ENCODE results near the gene TIA1.
"Not testable (repeated sequence)": the region's sequence is repeated elsewhere in the genome, so short reads cannot be mapped to it uniquely, and the experiment has no call there.

TIA1 gene

GRCh38 chr2:70248181-70248847 is at the start of gene TIA1:
TIA1 (minus strand) TSS chr2:70248628; CDS start chr2:70248430, 198 bp downstream.
- peak; percentile 98 for DNase-seq

DNA sequence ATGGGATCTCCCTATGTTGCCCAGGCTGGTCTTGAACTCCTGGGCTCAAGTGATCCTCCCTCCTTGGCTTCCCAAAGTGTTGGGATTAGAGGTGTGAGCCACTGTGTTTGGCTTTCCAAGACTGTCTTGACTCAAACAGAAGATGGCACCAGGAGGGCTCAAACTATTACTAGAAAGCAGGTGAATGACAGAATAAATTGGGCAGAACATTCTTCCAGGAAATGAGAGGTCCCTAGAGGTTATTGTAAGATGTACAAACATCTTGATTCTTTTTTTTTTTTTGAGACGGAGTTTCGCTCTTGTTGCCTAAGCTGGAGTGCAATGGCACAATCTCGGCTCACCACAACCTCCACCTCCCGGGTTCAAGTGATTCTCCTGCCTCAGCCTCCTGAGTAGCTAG is 49.4 kb upstream of the TIA1 start:
- DNase-seq, result not testable (repeated sequence)

DNA sequence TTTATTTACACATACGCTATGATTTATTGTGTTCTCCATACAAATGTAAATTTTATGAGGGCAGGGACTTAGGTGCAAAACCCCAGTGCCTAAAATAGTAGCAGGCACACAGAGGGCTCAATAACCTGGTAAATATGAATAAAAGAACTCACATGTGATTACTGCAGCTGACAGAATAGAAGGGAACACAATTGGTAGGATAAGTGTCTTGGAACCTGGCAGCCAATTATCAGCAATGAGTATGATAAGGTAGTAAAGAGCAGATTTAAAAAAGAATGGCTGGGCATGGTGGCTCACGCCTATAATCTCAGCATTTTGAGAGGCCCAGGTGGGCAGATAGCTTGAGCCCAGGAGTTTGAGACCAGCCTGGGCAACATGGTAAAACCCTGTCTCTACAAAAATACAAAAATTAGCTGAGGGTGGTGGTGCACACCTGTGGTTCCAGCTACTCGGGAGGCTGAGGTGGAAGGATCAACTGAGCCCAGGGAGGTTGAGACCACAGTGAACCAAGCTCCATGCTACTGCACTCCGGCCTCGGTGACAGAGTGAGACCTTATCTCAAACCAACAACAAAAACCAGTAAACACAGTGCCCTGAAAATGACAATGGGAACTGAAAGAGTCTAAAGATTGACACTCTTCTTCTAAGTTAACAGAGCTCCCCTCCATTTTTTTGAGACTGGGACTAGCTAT is 35.2 kb upstream of the TIA1 start:
- DNase-seq, result no peak

GRCh38 chr2:70282439-70282838 is 34.0 kb upstream of the TIA1 start:
- no peak for DNase-seq

- DNase-seq, result no peak
These were observed 31.9 kb upstream of the TIA1 start for GRCh38 chr2:70280242-70280798.

DNA sequence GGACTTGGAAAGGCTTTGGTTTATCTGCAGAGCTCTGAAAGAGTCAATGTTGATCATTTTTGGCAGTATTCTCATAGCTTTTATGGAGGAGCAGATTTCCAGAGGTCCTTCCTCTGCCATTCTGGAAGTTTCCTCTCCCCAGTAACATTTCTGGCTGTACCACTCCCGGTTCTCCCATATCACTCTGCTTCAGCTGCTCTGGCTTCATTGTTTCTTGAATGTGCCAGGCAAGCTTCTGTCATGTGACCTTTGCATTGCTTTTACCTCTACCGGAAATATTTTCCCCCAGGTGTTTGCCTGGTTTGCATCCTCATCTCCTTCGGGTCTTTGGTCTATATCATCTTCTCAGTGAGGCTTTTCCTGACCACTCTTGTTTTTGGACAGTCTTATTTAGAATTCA is 21.9 kb upstream of the TIA1 start:
- no peak for DNase-seq

DNA sequence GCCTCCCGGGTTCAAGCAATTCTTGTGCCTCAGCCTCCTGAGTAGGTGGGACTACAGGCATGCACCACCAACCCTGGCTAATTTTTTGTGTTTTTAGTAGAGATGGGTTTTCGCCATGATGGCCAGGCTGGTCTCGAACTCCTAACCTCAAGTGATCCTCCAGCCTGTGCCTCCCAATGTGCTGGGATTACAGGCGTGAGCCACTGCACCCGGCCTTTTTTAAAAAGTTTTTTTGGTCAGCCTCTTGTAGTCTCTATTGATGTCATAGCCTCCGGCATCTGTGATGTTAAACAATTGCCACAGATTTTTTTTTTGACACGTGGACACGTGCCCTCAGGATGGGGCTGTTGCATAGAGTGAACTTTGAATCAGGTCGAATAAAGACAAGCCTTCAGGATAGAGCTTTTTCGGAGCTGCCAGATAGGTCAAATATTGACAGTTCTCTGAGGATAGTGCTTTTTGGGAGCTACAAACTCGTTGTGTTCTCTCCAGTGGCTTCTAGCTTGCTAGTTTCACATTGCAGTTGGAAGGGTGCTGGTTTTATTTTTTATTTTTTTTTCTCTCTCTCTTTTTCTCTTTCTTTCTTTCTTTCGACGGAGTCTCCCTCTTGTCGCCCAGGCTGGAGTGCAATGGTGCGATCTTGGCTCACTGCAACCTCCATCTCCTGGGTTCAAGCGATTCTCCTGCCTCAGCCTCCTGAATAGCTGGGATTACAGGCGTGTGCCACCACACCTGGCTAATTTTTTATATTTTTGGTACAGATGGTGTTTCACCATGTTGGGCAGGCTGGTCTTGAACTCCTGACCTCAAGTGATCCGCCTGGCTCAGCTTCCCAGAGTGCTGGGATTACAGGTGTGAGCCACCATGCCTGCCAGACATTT is 21.2 kb upstream of the TIA1 start:
- DNase-seq, result not testable (repeated sequence)

DNA sequence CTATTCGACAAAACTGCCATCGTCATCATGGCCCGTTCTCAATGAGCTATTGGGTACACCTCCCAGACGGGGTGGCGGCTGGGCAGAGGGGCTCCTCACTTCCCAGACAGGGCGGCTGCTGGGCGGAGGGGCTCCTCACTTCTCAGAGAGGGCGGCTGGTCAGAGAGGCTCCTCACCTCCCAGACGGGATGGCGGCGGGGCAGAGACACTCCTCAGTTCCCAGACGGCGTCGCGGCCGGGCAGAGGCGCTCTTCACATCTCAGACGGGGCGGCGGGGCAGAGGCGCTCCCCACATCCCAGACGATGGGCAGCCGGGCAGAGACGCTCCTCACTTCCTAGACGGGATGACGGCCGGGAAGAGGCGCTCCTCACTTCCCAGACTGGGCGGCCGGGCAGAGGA is 18.5 kb upstream of the TIA1 start:
- not testable (repeated sequence) for DNase-seq

- DNase-seq, result no peak
These were observed 13.1 kb upstream of the TIA1 start for GRCh38 chr2:70261501-70261900.

DNA sequence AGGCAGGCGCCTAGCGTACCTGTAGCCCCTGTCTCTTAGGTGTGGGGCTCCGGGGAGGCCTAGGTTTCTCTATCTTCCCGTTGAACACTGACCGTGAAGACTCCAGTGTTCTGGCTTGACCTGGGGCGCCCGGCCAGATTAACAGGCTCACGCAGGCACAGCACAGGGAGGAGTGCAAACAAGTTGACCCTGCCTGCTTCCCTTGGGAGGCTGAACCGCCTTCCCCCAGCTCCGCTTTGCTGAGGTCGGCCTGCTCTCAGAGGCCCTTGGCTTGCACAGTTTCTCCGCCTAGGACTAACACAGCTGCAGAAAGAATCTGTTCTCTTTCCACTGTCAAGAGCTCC is 10.1 kb upstream of the TIA1 start:
- no peak for DNase-seq

DNA sequence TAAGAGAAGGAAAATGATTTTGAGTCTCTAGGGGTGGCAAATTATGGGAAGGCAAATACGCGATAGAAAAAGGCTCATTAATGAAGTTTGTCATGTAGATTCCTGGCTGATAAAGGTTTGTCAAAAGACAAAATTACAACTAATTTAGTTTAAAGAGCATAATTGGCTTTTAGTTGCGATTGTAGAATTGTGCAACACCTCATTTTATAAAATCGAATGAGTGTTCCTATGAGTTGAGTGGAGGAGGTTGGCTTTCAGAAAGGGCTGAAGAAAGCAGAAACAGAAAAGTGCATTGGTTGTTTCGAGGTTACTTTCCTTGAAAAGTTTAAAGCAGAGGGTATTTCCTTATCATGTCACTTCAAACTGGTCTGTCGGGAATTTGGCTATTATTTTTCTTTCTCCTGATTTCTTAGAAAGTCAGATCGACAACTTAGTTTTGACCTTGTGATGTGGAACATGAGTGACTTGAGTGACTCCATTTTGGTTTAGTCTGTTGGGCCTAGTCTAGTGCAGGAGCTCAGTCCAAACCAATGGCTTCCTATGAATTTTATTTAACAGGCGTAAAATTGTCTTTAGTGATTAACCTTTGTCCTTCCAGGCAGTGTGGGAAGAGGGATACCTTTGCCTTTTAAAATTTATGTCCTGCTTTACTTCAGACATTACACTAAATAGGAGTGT is 7.3 kb upstream of the TIA1 start:
- no peak for DNase-seq

DNA sequence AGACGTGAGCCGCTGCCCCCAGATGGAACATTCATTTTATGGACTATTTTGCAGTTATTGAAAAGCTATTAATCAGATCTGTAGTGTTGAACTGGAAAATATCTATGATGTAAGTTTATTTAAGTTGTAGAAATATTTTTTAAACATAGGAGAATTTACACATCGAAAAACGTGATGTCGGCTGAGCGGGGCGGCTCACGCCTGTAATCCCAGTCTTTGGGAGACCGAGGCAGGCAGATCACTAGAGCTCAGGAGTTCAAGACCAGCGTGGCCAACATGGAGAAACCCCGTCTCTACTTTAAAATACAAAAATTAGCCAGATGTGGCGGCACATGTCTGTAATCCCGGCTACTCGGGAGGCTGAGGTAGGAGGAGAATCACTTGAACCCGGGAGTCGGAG is 2.0 kb upstream of the TIA1 start:
- DNase-seq, result peak; percentile 20

DNA sequence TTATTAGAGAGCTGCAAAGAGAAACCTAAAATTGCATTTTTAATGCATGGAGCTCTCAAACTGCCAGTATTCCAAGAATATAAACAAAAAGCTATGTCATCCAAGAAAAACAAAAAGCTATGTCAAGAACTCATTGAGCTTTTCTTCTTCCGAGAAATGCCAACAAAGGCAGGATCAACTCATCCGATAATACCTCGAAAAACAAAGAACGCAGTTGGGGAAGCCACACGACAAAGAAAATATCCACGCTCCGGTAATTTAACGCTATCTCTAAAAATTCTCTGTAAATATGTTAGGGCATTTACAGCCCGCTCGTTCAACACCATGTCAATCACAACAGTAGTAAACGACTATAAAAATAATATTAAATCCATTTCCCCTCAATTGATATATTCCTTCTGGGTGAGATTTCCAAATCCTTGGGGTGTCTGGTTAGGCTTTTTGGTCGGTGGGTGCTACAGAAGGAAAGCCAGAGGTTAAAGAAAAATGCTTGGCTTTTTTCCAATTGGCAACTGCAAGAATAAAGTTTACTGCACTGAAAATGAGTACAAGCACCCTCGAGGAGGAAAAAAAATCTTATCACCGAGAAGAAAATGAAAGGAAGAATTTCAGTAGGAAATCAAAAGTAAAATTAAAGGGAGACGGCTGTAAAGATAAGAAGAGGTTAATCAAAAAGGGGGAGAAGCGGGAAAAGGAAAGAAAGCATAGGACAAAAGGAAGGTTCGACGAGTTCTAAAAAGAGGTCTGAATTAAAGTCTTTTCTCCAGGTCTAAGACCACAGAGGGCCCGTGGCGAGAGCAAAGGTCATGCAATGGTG is 856 bp downstream of the TIA1 start:
- DNase-seq, result no peak

GRCh38 chr2:70243806-70244584 is 4.4 kb downstream of the TIA1 start:
- no peak for DNase-seq

DNA sequence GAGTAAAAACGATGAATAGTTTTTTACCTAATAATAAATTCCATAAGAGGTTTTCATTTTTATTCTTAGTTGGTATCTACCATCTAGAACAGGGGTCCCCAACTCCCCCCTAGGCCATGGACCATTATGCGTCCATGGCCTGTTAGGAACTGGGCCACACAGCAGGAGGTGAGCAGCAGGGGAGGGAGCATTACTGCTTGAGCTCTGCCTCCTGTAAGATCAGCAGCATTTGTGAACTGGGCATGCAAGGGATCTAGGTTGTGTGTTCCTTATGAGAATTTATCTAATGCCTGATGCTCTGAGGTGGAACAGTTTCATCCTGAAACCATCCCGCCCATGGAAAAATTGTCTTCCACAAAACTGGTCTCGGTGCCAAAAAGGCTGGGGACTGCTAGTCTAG is 5.9 kb downstream of the TIA1 start:
- DNase-seq, result no peak

DNA sequence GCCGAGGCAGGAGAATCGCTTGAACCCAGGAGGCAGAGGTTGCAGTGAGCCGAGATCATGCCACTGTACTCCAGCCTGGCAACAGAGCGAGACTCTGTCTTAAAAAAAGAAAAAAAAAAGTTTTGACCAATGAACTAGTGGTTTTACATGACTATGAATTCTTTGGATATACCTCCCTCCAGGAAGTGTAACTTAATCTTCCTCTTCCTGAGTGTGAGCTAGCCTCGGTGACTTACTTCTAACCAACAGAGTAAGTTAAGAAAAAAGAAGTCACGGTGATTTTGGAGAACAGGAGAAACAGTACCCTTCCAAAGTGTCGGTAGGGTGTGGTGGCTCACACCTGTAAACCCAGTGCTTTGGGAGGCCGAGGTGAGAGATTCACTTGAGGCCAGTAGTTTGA is 7.1 kb downstream of the TIA1 start:
- DNase-seq, result no peak

DNA sequence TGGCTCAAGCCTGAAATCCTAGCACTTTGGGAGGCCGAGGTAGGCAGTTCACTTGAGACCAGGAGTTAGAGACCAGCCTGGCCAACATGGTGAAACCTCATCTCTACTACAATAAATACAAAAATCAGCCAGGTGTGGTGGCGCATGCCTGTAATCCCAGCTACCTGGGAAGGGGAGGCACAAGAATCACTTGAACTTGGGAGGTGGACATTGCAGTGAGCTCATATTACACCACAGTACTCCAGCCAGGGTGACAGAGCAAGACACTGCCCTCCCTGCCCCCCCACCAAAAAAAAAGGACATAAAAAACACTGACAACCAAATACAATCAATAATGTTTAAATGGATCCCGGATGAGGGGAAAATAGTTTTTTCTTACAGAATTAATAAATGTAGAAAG is 7.8 kb downstream of the TIA1 start:
- no peak for DNase-seq

DNA sequence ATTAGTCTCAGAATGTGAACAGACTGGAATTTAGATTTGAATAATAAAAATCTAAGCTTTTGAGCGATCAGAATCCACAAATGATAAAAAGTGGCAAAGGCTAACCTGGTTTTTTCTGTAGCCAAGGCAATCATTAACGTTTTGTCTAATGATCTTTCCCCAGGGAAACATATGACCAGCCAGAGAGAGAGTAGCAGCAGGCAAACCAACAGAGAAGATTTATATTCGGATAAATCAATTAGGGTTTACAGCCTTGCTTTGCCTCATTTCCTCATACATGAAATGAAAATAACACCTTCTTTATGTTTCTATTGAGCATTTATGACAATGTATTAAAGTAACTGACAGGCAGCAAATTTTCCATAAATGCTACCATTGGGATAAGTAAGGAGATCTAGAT is 14.5 kb downstream of the TIA1 start:
- DNase-seq, result no peak

DNA sequence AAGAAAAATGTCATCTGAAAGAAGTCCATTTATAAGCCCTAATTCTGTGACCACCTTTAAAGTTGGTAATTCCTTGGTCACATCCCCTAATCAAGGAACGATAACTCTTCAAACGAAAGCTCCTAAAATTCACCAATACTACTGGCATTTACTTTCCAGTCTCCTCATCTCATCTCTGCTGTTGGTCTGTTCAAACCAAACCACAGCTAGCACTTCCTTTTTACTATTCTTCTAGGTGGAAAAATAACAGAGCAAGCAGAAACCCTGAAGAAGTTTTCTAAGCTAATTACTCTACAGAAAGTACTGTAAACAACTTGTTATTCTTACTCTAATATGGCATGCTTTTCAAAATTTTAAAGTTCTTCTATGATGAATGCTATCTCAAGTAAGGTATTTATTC is 21.6 kb downstream of the TIA1 start:
- DNase-seq, result no peak

GRCh38 chr2:70223305-70223704 is 25.1 kb downstream of the TIA1 start:
- not testable (repeated sequence) for DNase-seq

DNA sequence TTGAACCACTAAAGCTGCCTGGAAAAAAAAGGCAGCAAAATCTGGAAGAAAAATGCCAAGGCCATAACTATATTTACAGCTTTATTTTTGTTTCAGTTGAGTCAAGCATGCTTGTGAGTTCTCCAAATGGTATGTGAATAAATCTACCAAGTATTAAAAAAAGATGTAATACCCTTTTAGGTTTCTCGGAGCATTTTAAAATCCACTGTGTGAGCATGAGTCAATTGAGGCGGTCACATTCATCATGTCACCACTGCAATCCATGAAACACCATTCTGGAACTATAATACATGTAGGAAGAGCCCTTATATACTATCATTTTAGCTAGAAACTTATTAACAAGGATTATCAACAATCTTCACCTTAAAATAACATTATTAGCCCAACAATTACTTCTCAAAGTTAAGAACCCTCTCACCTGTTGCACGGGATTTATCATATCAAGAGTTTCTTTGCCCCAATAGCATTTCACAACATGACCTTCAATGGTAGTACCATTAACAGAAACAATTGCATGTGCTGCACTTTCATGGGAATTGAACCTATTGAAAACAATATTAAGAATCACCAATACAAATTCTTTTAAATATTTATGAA is 33.4 kb downstream of the TIA1 start:
- DNase-seq, result no peak
